SK-N-SH treated with all-trans-retinoic acid at 6 μM for 48 hours (cell line): ENCODE data around the gene GFRA1.

Experiments used
- ATAC-seq: fragments of 200-7000 bp; cut with Tn5 transposase; 3 replicates; pipeline ENCODE4 v1.9.1; 2020; ENCODE audit warnings: mild to moderate bottlenecking, moderate library complexity
- ARNTL ChIP-seq: fragments of 450-650 bp; formaldehyde crosslinking; IDR thresholded peaks from 2 replicates; pipeline ENCODE4 v1.5.0; 2020; ENCODE audit warnings: low read depth, mild to moderate bottlenecking, moderate library complexity, borderline replicate concordance
- BACH2 ChIP-seq: fragments of 250-450 bp; sonication (Bioruptor Pico); IDR thresholded peaks from 2 replicates; pipeline ENCODE4 v1.9.0; 2021; ENCODE audit warnings: mild to moderate bottlenecking, borderline replicate concordance
- CREB5 ChIP-seq: fragments of 250-450 bp; sonication (Bioruptor Pico); IDR thresholded peaks from 2 replicates; pipeline ENCODE4 v1.5.1; 2020; ENCODE audit warnings: low read depth, mild to moderate bottlenecking, moderate library complexity
- CSDC2 ChIP-seq: fragments of 250-450 bp; sonication (Bioruptor Pico); IDR thresholded peaks from 2 replicates; pipeline ENCODE4 v1.5.0; 2020; ENCODE audit warnings: mild to moderate bottlenecking, moderate library complexity
- ESRRG ChIP-seq: fragments of 250-450 bp; sonication (Bioruptor Pico); IDR thresholded peaks from 2 replicates; pipeline ENCODE4 v1.6.1; 2021; ENCODE audit warnings: mild to moderate bottlenecking
- GLIS3 ChIP-seq: fragments of 250-450 bp; sonication (Bioruptor Pico); IDR thresholded peaks from 2 replicates; pipeline ENCODE4 v1.5.0; 2020; ENCODE audit warnings: mild to moderate bottlenecking, moderate library complexity
- ISL1 ChIP-seq: fragments of 250-450 bp; sonication (Bioruptor Pico); IDR thresholded peaks from 2 replicates; pipeline ENCODE4 v2.1.2; 2022; ENCODE audit warnings: mild to moderate bottlenecking, moderate library complexity
- OSR1 ChIP-seq: fragments of 250-450 bp; sonication (Bioruptor Pico); IDR thresholded peaks from 2 replicates; pipeline ENCODE4 v1.8.0; 2022; ENCODE audit warnings: moderate library complexity, mild to moderate bottlenecking, inconsistent platforms
- PATZ1 ChIP-seq: fragments of 250-450 bp; sonication (Bioruptor Pico); IDR thresholded peaks from 2 replicates; pipeline ENCODE4 v1.8.0; 2020; ENCODE audit warnings: mild to moderate bottlenecking, moderate library complexity, borderline replicate concordance
- POU6F1 ChIP-seq: fragments of 250-450 bp; sonication (Bioruptor Pico); IDR thresholded peaks from 2 replicates; pipeline ENCODE4 v1.8.0; 2021; ENCODE audit warnings: low read depth, mild to moderate bottlenecking, moderate library complexity, borderline replicate concordance
- PPARA ChIP-seq: fragments of 250-450 bp; sonication (Bioruptor Pico); IDR thresholded peaks from 2 replicates; pipeline ENCODE4 v1.5.0; 2020; ENCODE audit warnings: mild to moderate bottlenecking, borderline replicate concordance
- SNAI2 ChIP-seq: fragments of 250-450 bp; sonication (Bioruptor Pico); IDR thresholded peaks from 2 replicates; pipeline ENCODE4 v1.5.0; 2020; ENCODE audit warnings: mild to moderate bottlenecking, moderate library complexity
- TCF4 ChIP-seq: fragments of 250-450 bp; sonication (Bioruptor Pico); IDR thresholded peaks from 2 replicates; pipeline ENCODE4 v1.8.0; 2021; ENCODE audit warnings: mild to moderate bottlenecking, moderate library complexity, borderline replicate concordance
- TOX ChIP-seq: fragments of 250-450 bp; sonication (Bioruptor Pico); IDR thresholded peaks from 2 replicates; pipeline ENCODE4 v1.8.0; 2021; ENCODE audit warnings: mild to moderate bottlenecking, moderate library complexity, borderline replicate concordance
- TSHZ2 ChIP-seq: fragments of 250-450 bp; sonication (Bioruptor Pico); IDR thresholded peaks from 2 replicates; pipeline ENCODE4 v1.5.0; 2020; ENCODE audit warnings: mild to moderate bottlenecking, moderate library complexity
- ZFP3 ChIP-seq: fragments of 250-450 bp; sonication (Bioruptor Pico); IDR thresholded peaks from 2 replicates; pipeline ENCODE4 v1.5.0; 2020; ENCODE audit warnings: mild to moderate bottlenecking, moderate library complexity
- ZFP30 ChIP-seq: fragments of 450-650 bp; formaldehyde crosslinking; IDR thresholded peaks from 2 replicates; pipeline ENCODE4 v1.5.0; 2022; ENCODE audit warnings: mild to moderate bottlenecking, moderate library complexity
- ZNF565 ChIP-seq: fragments of 450-650 bp; formaldehyde crosslinking; conservative IDR thresholded peaks from 2 replicates; pipeline ENCODE4 v1.5.0; 2020; ENCODE audit warnings: low read depth, mild to moderate bottlenecking, moderate library complexity
- ZNF8 ChIP-seq: fragments of 450-650 bp; formaldehyde crosslinking; IDR thresholded peaks from 2 replicates; pipeline ENCODE4 v1.5.0; 2020; ENCODE audit warnings: mild to moderate bottlenecking, moderate library complexity

Gene GFRA1

GRCh38 chr10:116184512-116184794, 88.6 kb downstream of the GFRA1 start:
- TF ChIP-seq POU6F1: no peak
- TF ChIP-seq PATZ1 (CRISPR knock-in tag): no peak
- no peak for TF ChIP-seq PPARA (CRISPR knock-in tag)
- TF ChIP-seq ZNF8 (CRISPR knock-in tag): no peak
- no peak for TF ChIP-seq ISL1 (CRISPR knock-in tag)
- no peak for TF ChIP-seq TSHZ2 (CRISPR knock-in tag)
- no peak for TF ChIP-seq CREB5 (CRISPR knock-in tag)
- no peak for TF ChIP-seq TOX (CRISPR knock-in tag)
- TF ChIP-seq TCF4 (CRISPR knock-in tag): no peak
- TF ChIP-seq ZNF565: no peak
- TF ChIP-seq SNAI2 (CRISPR knock-in tag): no peak
- TF ChIP-seq ESRRG: no peak
- ATAC-seq: no peak

GRCh38 chr10:116183733-116184511, 89.1 kb downstream of the GFRA1 start:
- TF ChIP-seq SNAI2 (CRISPR knock-in tag): no peak
- TF ChIP-seq ESRRG: no peak
- no peak for TF ChIP-seq ARNTL (CRISPR knock-in tag)
- TF ChIP-seq TSHZ2 (CRISPR knock-in tag): no peak
- TF ChIP-seq POU6F1: no peak
- TF ChIP-seq BACH2 (CRISPR knock-in tag): no peak
- TF ChIP-seq ISL1 (CRISPR knock-in tag): no peak
- TF ChIP-seq PPARA (CRISPR knock-in tag): no peak
- TF ChIP-seq ZFP30 (CRISPR knock-in tag): no peak
- no peak for TF ChIP-seq ZFP3 (CRISPR knock-in tag)
- TF ChIP-seq GLIS3: no peak
- no peak for TF ChIP-seq CREB5 (CRISPR knock-in tag)
- no peak for TF ChIP-seq OSR1
- TF ChIP-seq CSDC2 (CRISPR knock-in tag): no peak
- ATAC-seq: no peak
